ENCODE results near the gene CEND1. TPM values are rescaled to one million over a fixed set of nuclear protein-coding genes. Genes with fewer than 3 reads are reported as not detected.

The CEND1 gene
- total and polyA plus RNA-seq, 2 of the 13 experiments (the other 11 are each of a cell fraction or from before 2014, with no cell fraction given): not detected

DNA sequence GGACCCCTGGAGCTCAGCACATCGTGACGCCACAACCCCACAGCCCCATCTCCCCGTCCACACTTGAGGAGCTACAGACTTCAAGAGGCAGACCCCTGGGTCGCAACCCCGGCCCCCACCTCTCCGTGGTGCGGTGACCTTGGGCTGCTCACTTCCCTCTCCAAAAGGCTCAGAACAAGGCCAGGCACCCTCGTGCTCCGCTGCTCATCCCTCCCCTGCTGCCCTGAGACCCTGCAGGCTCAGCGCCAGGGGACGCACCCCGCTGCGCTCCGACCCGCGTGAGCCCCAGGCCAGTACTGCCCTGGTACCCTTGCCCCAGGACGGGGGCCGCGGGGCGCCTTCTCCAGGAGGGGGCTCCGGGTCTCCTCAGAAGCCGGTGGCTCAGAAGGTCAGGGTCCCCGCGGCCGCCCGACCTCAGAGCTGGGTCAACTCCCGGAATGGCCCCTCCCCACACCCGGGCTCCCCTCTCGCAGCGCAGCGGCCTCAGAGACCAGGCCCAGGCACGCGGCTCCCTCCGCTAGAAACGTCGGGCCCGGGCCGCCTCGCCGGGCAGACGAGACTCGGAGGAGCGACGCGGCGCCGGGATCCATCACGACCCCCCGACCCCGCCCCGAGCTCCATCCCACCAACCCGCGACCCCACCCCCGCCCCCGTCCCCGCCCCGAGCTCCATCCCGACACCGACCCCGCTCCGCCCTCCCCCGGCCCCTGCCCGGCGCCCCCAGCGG lies 13.2 kb downstream of the CEND1 start (continued):
- TF ChIP-seq ZNF788 (CRISPR knock-in tag; IDR thresholded peaks at IDR 0.05; ENCODE audit: borderline replicate concordance) (0 out of 2 replicates have a peak, but pooled peaks have one; percentile 7), TCF12 (IDR thresholded peaks at IDR 0.05) (no peak), TCF12 (CRISPR knock-in tag; IDR thresholded peaks at IDR 0.05) (no peak), ARID2 (CRISPR knock-in tag; IDR thresholded peaks at IDR 0.05; ENCODE audit: borderline replicate concordance) (no peak), ARNT (IDR thresholded peaks at IDR 0.05) (no peak), ZNF441 (CRISPR knock-in tag; IDR thresholded peaks at IDR 0.05; ENCODE audit: borderline replicate concordance) (no peak), HDAC1 (CRISPR knock-in tag; IDR thresholded peaks at IDR 0.05) (no peak), ZNF207 (IDR thresholded peaks at IDR 0.05; ENCODE audit: borderline replicate concordance) (no peak), SMYD3 (CRISPR knock-in tag; IDR thresholded peaks at IDR 0.05) (no peak), ZNF10 (CRISPR knock-in tag; IDR thresholded peaks at IDR 0.05; ENCODE audit: borderline replicate concordance, low read depth) (no peak)
- TF ChIP-seq, protein P1, sequence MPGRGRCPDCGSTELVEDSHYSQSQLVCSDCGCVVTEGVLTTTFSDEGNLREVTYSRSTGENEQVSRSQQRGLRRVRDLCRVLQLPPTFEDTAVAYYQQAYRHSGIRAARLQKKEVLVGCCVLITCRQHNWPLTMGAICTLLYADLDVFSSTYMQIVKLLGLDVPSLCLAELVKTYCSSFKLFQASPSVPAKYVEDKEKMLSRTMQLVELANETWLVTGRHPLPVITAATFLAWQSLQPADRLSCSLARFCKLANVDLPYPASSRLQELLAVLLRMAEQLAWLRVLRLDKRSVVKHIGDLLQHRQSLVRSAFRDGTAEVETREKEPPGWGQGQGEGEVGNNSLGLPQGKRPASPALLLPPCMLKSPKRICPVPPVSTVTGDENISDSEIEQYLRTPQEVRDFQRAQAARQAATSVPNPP (CRISPR knock-in tag; IDR thresholded peaks at IDR 0.05): no peak
- TF ChIP-seq, protein P2, sequence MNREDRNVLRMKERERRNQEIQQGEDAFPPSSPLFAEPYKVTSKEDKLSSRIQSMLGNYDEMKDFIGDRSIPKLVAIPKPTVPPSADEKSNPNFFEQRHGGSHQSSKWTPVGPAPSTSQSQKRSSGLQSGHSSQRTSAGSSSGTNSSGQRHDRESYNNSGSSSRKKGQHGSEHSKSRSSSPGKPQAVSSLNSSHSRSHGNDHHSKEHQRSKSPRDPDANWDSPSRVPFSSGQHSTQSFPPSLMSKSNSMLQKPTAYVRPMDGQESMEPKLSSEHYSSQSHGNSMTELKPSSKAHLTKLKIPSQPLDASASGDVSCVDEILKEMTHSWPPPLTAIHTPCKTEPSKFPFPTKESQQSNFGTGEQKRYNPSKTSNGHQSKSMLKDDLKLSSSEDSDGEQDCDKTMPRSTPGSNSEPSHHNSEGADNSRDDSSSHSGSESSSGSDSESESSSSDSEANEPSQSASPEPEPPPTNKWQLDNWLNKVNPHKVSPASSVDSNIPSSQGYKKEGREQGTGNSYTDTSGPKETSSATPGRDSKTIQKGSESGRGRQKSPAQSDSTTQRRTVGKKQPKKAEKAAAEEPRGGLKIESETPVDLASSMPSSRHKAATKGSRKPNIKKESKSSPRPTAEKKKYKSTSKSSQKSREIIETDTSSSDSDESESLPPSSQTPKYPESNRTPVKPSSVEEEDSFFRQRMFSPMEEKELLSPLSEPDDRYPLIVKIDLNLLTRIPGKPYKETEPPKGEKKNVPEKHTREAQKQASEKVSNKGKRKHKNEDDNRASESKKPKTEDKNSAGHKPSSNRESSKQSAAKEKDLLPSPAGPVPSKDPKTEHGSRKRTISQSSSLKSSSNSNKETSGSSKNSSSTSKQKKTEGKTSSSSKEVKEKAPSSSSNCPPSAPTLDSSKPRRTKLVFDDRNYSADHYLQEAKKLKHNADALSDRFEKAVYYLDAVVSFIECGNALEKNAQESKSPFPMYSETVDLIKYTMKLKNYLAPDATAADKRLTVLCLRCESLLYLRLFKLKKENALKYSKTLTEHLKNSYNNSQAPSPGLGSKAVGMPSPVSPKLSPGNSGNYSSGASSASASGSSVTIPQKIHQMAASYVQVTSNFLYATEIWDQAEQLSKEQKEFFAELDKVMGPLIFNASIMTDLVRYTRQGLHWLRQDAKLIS (CRISPR knock-in tag; IDR thresholded peaks at IDR 0.05): no peak
- TF ChIP-seq, protein P3, sequence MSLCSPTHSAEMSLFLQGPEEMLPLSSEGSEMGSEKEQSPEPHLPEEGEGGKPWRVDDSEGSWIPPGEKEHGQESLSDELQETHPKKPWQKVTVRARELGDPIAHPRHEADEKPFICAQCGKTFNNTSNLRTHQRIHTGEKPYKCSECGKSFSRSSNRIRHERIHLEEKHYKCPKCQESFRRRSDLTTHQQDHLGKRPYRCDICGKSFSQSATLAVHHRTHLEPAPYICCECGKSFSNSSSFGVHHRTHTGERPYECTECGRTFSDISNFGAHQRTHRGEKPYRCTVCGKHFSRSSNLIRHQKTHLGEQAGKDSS (CRISPR knock-in tag; IDR thresholded peaks at IDR 0.05; ENCODE audit: borderline replicate concordance, low read depth): peak; percentile 43; the same call in 1 of the 2 replicates
- TF ChIP-seq, protein P4, sequence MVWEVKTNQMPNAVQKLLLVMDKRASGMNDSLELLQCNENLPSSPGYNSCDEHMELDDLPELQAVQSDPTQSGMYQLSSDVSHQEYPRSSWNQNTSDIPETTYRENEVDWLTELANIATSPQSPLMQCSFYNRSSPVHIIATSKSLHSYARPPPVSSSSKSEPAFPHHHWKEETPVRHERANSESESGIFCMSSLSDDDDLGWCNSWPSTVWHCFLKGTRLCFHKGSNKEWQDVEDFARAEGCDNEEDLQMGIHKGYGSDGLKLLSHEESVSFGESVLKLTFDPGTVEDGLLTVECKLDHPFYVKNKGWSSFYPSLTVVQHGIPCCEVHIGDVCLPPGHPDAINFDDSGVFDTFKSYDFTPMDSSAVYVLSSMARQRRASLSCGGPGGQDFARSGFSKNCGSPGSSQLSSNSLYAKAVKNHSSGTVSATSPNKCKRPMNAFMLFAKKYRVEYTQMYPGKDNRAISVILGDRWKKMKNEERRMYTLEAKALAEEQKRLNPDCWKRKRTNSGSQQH (CRISPR knock-in tag; IDR thresholded peaks at IDR 0.05; ENCODE audit: low read depth): no peak
- TF ChIP-seq, protein P5, sequence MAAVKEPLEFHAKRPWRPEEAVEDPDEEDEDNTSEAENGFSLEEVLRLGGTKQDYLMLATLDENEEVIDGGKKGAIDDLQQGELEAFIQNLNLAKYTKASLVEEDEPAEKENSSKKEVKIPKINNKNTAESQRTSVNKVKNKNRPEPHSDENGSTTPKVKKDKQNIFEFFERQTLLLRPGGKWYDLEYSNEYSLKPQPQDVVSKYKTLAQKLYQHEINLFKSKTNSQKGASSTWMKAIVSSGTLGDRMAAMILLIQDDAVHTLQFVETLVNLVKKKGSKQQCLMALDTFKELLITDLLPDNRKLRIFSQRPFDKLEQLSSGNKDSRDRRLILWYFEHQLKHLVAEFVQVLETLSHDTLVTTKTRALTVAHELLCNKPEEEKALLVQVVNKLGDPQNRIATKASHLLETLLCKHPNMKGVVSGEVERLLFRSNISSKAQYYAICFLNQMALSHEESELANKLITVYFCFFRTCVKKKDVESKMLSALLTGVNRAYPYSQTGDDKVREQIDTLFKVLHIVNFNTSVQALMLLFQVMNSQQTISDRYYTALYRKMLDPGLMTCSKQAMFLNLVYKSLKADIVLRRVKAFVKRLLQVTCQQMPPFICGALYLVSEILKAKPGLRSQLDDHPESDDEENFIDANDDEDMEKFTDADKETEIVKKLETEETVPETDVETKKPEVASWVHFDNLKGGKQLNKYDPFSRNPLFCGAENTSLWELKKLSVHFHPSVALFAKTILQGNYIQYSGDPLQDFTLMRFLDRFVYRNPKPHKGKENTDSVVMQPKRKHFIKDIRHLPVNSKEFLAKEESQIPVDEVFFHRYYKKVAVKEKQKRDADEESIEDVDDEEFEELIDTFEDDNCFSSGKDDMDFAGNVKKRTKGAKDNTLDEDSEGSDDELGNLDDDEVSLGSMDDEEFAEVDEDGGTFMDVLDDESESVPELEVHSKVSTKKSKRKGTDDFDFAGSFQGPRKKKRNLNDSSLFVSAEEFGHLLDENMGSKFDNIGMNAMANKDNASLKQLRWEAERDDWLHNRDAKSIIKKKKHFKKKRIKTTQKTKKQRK (IDR thresholded peaks at IDR 0.05; ENCODE audit: low read length): no peak
- TF ChIP-seq, protein P6, sequence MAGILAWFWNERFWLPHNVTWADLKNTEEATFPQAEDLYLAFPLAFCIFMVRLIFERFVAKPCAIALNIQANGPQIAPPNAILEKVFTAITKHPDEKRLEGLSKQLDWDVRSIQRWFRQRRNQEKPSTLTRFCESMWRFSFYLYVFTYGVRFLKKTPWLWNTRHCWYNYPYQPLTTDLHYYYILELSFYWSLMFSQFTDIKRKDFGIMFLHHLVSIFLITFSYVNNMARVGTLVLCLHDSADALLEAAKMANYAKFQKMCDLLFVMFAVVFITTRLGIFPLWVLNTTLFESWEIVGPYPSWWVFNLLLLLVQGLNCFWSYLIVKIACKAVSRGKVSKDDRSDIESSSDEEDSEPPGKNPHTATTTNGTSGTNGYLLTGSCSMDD (CRISPR knock-in tag; IDR thresholded peaks at IDR 0.05): no peak

All from HepG2 (cell line).